Fibroblast of mammary gland (primary cell): ENCODE measurements around the gene CYP27B1.

Experiments
- DNase-seq: peaks from one replicate; pipeline ENCODE4 v3.0.0-alpha.2; 2010; ENCODE audit warnings: low read depth
- H3K4me3 ChIP-seq: 2 replicates; pipeline ENCODE4 v1.5.1; 2011; ENCODE audit warnings: low read depth, mild to moderate bottlenecking, low read length, moderate library complexity; ENCODE audit not compliant: control insufficient read depth
- CTCF ChIP-seq: conservative IDR thresholded peaks from 2 replicates; pipeline ENCODE4 v1.5.1; 2011; ENCODE audit warnings: low read depth, low read length, inconsistent platforms; ENCODE audit not compliant: control insufficient read depth, insufficient read depth

CYP27B1 gene

DNA sequence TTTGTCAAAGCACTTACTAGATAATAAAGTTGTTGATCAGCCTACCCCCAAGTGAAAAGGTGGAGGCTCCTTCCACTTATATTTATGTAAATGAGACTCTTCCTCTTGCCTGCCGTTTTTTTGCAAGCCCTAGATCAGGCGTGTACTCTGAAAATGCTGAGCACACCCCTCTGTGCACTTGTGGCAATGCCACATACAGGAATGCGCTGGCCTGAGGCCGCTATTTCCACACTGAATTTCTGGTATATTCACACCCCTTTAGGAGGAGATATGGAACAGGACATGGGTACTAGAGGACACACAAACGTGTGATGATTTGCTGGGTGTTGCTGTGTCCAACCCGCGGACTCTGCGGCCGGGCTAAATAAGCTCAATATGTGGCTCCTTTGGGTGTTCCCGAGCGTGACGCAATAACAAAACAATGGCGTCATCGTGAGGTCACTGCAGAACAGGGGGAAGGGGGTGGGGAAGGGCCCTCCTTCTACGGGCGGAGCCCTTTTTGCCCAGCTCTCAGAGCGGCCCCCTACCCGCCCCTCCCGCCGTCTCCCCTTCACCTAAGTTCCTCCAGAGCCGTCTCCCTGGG is 22.6 kb downstream of the CYP27B1 start:
- DNase-seq, result peak; percentile 90
- no peak for TF ChIP-seq CTCF
- peak overlapping the region; percentile 97 for H3K4me3 ChIP-seq

DNA sequence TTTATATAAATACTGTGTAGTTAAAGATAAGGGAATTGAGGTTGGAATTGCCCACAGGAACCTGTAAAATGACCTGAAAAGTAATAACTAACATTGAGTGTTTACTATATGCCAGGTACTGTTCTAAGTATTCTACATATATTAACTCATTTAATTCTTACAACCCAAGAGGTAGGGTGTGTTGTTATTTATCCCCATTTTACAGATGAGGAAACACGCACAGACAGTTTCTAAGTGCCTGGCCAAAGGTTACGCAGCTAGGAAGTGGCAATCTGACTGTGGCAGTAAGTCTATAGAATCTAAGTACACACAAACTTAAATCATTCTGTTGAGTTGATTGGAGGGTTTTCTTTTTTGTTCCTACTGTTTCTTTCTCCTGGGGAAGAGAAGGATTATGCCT is 23.1 kb downstream of the CYP27B1 start:
- no peak overlapping the region for H3K4me3 ChIP-seq
- TF ChIP-seq CTCF, result no peak
- DNase-seq, result no peak

DNA sequence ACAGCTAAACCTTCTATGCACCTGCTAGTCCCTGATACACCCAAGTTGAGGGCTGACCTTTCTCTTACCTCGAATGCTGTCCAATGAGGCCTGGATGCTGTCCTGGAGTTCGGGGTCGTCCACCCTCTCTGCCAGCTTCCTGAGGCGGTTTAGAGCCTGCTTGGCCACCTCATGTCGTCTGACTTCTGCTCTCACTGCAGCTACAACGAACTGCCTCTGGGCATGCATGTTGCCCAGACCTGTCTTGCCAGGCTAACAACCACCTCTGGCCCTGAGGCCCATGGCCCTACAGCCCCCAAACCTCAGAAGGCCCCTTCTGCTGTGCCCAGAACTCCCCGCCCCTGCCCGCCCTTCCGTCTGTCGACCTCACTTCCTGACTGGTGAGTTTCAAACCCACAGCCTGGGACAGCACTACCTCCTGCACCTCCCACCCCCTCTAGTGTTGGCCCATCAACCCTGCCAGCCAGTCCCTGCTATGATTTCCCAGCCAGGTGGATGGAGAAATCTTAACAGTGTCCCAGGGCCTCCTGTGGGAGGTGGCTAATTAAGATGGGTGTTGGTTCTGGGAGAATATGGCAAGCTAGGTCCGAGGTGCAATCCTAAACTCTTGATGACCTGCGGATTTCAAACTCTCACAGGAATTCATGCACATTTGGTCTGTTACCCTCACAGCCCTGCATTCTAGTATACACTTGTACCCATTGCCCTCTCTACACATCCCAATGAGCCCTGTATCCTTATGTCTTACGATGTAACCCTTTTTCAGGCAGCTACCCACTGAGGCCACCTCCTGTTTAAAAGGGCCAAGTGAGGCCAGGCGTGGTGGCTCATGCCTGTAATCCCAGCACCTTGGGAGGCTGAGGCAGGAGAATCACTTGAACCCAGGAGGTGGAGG is 24.8 kb downstream of the CYP27B1 start:
- TF ChIP-seq CTCF, result no peak
- DNase-seq, result no peak
- no peak overlapping the region for H3K4me3 ChIP-seq

DNA sequence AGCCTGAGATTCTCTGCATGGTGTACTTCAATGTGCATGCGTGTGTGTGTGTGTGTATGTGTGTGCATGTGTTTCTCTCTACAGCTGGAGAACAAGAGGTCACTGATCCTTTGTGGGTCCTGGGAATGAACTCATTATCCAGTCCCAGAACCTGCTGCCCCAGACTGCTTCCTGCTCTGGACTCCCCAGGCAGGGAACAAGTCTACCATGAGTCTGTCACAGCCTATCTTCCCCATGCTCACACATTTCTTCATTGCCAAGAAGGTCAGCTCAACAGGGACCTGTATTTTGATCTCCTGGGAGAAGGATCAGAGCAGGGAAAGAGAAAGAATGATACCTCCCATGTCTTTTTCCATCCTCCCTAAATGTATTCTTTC is 25.5 kb downstream of the CYP27B1 start:
- no peak for TF ChIP-seq CTCF
- no peak overlapping the region for H3K4me3 ChIP-seq

GRCh38 chr12:57740656-57741412 is 26.0 kb downstream of the CYP27B1 start:
- no peak for TF ChIP-seq CTCF
- no peak overlapping the region for H3K4me3 ChIP-seq
- DNase-seq, result no peak

More for the DNA sequence above, 25.5 kb downstream of the CYP27B1 start:
- no peak for DNase-seq

GRCh38 chr12:57739914-57740538 is 26.9 kb downstream of the CYP27B1 start:
- DNase-seq, result no peak
- no peak overlapping the region for H3K4me3 ChIP-seq
- TF ChIP-seq CTCF, result no peak
